ENCODE data around the gene DNAJC6.

DNAJC6 gene

DNA sequence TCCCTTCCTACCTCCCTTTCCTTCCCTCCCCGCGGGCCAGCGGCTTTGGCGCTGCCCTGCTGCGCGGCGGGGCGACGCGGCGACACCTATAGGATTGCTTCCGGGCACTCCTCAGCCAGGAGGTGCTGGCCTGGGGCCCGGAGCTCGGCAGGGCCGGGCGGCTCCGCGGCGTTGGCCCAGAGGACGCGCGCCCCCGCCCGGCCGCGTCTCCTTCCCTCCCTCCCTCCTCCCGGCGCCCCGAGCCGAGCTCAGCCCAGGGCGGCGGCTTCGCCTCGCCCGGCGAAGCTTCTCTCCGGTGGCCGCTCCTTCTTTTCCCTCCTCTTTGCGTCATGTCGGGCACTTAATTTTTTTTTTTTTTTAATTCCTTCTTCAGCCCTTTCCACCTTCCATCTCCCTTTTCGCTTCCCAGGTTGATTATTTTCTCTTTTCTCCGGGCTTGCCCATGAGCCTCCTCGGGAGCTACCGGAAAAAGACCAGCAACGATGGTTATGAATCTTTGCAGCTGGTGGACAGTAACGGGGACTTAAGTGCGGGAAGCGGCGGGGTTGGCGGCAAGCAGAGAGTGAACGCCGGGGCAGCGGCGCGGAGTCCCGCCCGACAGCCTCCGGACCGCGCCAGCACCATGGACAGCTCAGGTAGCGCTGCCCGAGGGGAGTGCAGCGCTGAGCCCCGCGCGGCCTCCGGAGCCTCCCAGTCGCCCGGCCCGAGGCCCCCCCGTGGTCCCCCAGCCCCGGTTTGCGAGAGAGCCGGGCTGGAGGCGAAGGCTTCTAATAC lies at the start of gene DNAJC6:
TSS of gene DNAJC6 (plus strand) at position 240 of the 774 bp plus-strand sequence. CDS start at position 443, 203 bp downstream.
- no peak for FAIRE-seq
- peak; percentile 36 for DNase-seq (ENCODE audit: insufficient read length, low spot score)

DNA sequence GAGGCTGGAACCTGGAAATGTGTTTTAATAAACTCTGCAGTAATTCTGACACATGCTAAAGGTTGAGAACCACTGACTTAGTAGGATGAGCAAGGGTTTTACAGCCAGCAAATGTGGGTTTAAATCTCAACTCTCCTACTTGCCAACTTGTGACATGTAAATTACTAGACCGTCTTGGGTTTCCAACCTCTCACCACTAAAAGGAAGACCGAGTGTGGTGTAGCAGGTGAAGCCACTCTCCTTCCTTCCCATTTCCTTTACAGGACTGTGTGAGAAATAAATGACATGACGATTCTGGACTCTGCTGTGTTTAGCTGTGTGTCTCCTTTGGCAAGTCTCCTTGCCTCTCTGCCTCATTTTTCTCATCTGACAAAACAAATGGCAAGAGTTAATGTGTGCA lies 49.5 kb upstream of the DNAJC6 start:
- FAIRE-seq = no peak
- no peak for DNase-seq (ENCODE audit: insufficient read length, low spot score)

DNA sequence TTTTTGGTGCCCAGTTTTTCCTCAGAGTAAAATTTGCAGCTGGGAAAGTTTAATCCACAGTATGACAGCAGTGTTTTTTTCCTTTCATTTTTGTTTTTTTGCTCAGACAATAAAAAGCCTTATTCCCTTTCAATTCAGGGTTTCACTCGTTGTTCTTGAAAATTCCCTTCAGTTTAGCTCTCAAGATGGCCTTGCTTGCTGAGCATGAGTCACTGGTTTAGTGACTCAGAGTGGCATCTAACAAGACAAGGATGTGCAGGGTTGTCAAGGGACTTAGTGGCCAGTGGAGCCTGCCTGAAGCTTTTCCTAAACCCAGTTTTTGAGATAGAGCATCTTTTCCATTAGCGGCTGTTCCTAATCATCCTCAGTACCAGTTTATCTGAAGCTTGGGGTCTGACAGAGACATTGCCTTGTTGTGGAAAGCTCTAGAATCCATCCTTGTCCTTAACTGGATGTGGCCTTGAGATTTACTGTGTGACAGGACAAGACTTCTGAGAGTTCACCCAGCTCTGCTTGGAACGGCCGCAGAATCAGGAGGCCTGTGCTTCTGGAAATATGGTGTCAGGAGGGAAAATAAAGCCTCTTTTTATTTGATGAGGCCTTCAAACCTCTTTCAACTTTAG lies 48.4 kb upstream of the DNAJC6 start:
- DNase-seq (ENCODE audit: insufficient read length, low spot score) = no peak

DNA sequence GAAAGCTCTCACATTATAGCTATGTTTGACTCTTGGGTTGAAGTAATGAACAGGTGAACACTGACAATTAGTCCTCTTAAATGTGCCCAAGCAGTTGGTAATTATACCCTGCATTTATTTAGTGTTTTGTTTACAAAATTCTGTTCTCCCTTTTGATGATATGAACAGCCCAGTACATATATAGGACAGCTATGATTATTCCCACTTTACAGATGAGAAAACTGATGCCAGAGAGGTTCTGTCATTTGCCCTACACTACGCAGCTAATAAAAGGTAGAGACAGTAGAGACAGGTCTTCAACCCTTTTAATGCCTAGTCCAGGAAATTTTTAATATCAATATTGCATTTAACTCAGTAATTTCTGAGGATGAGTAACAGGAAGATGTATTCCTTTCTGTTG lies 46.1 kb upstream of the DNAJC6 start:
- DNase-seq (ENCODE audit: insufficient read length, low spot score) = no peak
- no peak for FAIRE-seq

More for the DNA sequence above, 48.4 kb upstream of the DNAJC6 start:
- no peak for FAIRE-seq

DNA sequence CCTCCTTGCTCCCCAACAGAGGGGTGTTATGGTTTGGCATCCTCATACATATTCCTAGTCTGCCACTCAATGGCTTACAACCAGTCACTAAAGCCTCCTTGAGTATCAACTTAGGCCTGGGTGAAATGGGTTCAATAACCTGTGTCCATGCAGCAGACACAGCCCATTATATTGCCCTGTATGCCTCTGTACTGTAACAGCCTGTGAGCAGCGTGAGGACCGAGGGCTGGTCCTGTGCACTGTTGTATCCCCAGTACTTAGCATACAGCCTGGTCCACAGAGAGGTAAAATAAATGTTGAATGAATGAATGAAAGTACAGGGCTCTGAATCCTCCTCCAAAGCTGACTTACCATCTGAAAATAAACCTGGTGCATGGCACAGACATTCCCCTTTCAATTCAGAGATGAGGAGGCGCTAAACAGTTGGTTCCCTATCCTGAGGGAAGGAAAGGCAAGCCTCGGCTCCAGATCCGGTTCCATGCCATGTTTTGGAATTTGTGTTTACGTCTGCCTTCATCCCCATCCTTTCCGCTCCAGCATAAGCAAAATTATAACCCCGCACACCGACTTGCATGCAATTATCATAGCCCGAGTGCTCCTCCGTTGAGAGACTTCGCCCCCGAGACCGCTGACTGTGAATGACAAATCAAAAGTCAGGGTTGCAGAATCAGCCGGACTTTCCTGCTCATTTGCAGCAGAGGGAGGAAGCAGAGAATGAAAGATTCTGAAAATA lies 45.0 kb upstream of the DNAJC6 start:
- DNase-seq (ENCODE audit: insufficient read length, low spot score) = no peak

DNA sequence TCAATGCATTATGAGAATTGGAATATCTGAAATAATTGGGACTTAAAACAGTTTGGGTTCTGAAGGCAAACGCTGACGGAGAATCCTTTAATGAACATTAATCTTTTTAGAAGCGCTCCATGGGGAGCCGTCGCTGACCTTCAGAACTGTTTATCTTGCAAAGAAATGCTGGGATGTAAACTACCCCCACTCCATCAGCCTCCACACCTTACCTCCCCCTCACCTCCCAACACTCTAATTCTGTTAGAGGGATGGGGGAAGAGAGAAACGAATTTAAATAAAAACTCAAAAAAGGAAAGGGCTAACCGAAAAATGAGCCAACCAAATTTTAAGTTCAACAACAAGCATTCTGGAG lies 44.1 kb upstream of the DNAJC6 start:
- DNase-seq (ENCODE audit: insufficient read length, low spot score) (no peak), FAIRE-seq (no peak)

More for the DNA sequence above, 45.0 kb upstream of the DNAJC6 start:
- no peak for FAIRE-seq

DNA sequence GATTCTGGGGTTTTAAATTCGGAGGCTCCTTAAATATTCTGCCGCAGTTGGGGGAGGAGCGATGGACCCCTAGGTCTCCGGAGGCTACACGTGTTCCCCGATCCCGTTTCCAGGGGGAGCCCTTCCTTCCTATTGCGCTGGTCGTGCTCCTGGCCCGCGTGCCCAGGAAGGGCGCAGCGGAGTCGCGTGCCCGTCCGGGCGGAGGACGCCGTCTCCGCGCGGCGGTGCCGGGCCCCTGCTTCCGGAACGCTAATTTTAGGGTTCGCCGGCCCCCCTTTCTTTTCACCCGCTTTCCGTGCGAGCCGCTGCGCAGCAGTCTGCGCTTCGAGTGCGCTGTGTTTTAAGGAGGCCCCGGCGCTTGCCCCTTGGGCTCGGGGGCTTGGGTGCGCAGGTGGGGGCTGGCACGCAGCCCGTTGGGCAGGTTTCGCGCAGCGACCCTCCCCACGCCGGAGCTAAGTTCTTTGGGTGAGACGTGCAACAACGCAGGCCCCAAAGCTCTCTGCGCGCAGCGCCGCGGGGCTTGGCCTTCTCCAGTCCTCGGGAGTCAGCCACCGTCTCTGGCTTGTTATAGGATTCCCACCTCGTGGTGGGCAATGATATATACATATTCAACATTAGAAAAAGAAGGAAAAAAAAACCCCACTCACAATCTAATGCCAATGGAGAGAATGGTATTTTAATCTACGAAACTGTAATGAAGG lies 43.5 kb upstream of the DNAJC6 start:
- DNase-seq (ENCODE audit: insufficient read length, low spot score) = no peak

DNA sequence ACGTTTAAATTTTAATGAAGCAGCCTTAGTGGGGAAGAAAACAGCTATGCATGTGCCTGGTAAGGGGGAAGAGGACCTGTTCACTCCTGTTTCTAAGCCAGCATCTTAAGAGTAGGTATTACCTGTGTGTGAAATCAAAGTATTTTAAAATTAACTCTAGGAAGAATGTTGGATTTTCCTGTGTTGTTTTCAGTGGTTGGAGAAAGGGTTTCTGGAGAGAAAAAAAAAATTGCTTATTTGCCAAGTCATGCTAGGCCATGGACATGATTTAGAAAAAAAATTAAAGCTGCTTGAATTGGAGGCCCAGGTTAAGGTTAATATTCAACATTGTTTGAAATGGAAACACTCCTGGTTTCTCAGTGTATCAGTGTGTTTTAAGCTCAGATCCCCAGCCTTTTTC lies 42.9 kb upstream of the DNAJC6 start:
- FAIRE-seq (no peak), DNase-seq (ENCODE audit: insufficient read length, low spot score) (no peak)

More for the DNA sequence above, 43.5 kb upstream of the DNAJC6 start:
- FAIRE-seq = no peak

DNA sequence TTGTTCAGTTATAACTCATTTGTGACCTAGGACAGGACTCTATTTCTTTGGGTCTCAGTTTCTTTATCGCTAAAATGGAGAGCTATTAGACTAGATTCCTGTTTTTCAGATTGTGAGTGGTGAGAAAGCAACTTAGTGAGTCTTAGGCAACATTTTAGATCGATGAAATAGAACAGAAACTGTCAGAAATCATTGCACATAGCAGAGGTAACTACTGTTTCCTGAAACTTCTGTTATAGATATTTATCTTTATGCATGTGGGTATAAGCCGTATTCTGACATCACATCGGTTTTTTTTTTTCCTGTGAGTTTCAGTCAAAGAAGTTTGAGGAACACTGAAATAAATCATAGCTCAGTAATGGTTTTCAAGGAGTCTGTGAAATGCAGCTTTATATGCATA lies 42.1 kb upstream of the DNAJC6 start:
- no peak for DNase-seq (ENCODE audit: insufficient read length, low spot score)

DNA sequence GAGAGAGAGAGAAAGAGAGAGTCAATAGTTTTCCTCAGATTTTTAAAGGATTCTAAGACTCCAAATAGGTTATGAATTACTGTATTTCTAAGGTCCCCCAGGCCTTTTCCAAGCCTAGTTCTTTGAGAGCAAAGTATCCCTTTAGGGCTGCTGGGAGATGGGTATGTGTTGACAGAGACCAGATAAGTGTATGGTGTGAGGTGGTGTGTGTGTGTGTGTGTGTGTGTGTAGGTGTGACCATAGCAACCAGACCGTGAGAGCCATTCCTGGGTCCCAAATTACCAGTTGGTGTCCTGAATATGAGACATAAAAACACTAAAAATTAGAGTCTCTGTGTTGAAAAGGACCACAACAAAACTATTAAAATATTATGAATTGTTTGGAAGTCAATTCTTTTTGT lies 41.7 kb upstream of the DNAJC6 start:
- DNase-seq (ENCODE audit: insufficient read length, low spot score) (no peak), FAIRE-seq (no peak)

More for the DNA sequence above, 42.1 kb upstream of the DNAJC6 start:
- FAIRE-seq = no peak

DNA sequence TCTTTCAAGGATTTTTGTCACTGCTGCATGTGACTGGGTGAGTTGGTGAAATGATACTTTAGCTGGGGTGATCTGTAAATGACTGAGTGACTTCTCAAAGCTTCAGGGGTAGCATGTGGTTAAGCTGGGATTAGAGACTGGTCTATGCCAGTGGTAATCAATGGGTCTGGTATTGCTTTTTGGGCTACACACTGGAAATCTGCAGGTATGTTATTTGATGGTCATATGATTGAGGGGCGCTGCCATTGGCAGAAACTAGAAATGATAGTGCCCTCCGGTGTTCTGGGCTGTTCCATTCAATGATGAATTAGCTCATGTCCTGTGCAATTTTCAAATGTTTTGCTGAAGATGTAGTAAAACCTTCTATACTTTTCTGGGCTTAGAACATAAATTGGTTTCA lies 39.7 kb upstream of the DNAJC6 start:
- FAIRE-seq (no peak), DNase-seq (ENCODE audit: insufficient read length, low spot score) (no peak)

DNA sequence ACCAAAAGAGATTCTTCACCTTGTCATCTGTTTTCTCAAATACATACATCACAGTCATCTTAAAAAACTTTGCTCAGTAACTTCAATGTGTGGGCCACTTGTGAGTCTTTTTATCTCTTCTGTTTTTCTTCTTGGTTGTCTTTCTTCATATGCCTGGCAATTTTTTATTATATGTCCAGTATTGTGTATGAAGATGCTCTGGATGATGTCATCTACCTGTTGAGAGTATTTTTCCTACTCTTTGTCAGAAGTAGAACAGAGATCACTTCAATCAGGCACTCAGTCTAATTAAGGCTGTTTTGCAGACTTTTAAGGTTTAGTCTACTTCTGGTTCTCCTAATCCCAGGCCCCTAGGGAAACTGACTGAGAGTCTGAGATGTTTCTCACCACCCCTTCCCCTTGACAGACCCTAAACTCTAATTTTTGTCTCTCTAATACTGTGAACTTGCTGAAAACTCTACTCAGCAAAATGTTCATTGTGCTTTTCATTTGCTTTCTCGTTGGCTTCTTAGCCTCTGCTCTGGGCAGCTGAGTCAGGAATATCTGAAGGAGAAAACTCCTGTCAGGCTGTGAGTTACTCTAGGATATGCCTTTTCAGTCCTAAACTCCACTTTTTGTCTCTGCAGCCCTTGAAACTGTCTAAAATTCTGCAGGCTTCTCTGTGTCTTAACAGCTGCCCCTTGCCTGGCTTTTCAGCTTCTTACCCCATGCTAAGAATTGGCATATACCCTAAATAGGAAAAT lies 33.0 kb upstream of the DNAJC6 start:
- no peak for DNase-seq (ENCODE audit: insufficient read length, low spot score)
- FAIRE-seq = no peak

DNA sequence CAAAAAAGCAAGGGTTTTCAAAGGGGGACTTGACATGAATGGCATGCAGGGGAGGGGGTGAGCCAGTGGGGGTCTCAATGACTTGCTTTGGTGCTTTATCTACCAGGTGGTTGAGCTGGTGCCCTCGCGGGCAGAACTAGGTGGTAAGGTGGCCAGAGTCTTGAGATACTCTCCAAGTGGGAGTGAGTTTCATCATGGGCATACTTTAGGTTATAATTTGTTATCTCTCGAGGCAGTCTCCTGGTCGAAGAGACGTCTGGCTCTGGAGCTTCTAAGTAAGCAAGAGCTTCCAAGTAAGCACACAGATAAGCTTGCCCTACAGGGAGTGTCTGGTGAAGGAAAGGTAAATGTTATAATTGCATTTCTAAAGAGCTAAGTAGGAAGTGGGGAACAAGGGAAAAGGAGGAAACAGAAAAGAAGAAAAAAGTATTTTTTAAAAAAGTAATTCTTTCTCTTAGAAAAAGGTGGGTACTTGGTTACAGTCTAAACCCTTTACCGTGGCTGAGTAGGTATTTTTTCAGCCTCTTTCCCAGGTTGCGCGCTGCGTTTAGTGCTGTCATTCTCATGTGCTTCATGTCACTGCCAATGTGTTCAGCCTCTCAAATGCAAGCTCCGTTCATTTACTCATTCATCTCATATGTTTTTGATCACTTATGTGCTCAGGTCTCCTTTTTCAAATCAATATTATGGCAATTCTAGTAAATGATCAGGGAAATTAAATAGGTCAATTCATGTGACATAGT lies 31.6 kb upstream of the DNAJC6 start:
- FAIRE-seq (no peak), DNase-seq (ENCODE audit: insufficient read length, low spot score) (no peak)

DNA sequence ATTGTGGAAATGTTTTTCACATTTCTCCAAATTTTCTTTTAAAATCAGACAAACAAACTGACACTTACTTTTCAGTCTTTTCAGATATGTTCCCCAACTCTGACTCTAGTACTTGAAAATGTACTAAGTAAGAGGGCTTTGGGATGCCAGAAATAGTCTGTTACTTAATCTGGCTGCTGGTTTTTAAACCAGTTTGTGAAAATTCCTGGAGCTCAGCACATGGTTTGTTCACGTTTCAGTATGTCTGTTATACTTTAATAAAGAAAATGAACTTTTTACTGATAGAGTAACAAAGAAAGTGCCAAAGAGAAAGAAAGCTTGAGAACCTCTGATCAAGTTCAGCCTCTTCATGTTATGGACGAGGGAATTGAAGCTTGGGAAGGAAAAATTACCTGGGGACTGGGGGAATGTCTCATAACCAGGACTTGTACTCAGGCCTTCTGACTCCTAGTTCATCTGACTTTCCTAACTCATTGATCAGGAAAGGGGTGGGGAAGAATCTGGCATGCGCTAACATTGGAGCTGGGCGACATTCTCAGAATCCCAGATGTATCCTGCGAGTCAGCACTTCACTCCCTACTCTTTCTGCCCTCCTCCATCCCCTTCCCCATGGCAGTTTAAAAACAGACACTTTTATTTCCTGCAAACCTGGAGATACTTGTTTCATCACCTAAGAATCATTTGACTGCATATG lies 30.8 kb upstream of the DNAJC6 start:
- DNase-seq (ENCODE audit: insufficient read length, low spot score) (no peak), FAIRE-seq (no peak)

DNA sequence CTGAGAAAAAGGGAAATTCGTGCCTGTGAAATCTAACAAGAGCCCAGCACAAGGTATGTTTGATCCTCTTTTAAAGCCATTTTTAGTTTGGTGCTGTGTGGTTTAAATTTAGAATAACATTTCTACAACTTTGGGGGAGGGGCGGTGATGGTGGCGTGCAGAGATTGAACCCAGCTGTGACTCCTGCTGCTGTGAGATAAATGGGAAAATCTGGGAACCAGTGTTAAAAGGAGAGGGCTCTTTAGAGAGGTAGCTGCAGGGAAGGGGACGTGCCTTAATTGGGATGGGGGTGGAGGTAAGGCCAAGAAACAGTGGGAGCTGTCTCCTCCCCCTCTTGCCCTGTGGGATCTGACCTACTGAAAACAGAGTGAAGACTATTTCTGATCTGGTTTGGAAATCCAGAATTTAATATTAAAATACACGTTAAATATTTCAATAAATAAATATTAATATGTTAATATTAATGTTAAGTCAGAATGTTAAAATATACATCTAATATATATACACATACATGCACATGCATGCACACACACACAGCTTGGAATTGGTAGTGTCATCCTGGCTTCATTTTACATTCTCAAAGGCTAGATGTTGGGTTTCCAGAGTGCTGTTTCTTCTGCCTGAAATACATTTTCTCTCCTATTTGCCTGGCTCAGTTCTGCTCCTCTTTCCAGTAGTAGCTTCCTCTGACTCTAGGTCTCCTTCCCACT lies 30.1 kb upstream of the DNAJC6 start:
- DNase-seq (ENCODE audit: insufficient read length, low spot score) (no peak), FAIRE-seq (no peak)

DNA sequence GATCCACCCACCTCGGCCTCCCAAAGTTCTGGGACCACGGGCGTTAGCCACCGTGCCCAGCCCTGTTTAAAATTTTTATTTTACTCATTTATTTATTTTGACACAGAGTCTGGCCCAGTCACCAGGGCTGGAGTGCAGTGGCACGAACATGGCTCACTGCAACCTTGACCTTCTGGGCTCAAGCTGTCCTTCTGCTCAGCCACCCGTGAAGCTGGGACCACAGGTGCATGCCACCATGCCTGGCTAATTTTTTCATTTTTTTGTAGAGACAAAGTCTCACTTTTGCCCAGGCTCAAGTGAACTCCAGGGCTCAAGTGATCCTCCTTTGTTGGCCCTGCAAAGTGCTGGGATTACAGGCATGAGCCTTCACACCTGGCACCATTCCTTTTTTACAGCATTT lies 27.5 kb upstream of the DNAJC6 start:
- no peak for FAIRE-seq

DNA sequence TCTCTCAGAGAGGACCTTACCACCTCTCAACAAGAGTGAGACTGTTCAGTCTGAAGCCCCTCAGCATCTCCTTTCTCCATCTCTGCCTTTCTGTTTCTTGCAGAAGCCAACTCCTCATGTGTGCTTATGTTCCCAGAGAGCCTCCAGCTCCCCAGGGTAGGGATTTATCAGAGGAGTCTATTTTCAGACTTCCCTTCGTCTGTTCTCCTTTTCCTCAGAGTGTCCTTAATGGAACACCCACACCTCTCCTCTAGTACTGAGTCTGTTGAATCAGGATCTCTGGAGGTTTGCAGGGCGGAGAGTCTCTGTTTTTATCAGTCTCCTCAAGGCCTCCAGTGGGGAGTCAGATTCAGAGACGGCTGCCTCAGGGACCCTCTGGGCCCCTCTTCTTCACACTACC lies 25.1 kb upstream of the DNAJC6 start:
- DNase-seq (ENCODE audit: insufficient read length, low spot score) = no peak
- FAIRE-seq = no peak

More for the DNA sequence above, 27.5 kb upstream of the DNAJC6 start:
- DNase-seq (ENCODE audit: insufficient read length, low spot score) = no peak

DNA sequence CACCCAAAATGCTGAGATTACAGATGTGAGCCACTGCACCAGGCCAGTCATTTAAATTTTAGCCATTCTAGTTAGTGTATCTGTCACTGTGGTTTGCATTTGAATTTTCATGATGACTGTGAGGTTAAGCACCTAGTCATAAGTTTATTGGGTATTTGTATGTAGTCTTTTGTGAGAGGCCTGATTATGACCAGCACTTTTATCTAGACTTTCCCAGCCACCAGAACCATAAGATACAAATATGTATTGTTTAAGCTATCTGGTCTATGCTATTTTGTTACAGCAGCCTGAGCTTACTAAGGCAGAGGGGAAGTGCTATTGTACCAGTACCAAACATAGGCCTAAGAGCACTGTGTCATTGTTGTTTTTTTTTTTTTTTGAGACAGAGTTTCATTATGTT lies 19.9 kb upstream of the DNAJC6 start:
- FAIRE-seq (no peak), DNase-seq (ENCODE audit: insufficient read length, low spot score) (no peak)

Data from GM19239 (cell line).